WTC11 (cell line): Measurements from ENCODE around the gene CPSF7. TPM values are rescaled to one million over a fixed set of nuclear protein-coding genes. Genes with fewer than 3 reads are reported as not detected.

Source experiments
- ATAC-seq: fragments of 200-7000 bp; cut with Tn5 transposase; 2 replicates; pipeline ENCODE4 v1.10.0; 2021; ENCODE audit warnings: mild to moderate bottlenecking, moderate library complexity
- Bru-seq: library from RNA; stranded (reverse); fragments of 400-500 nt; gene quantifications from one replicate; lab custom pipeline; 2021; lab: Mats Ljungman, UMichigan
- CTCF ChIA-PET: fragments of 300-600 bp; sonication (Branson Sonifier 250); formaldehyde crosslinking; loops from one replicate; lab custom pipeline; 2021; ENCODE audit warnings: antibody characterized with exemption; lab: Charles Lee
- POLR2A ChIA-PET: fragments of 350-600 bp; sonication (Branson Sonifier 250); formaldehyde crosslinking; loops from one replicate; lab custom pipeline; 2021; ENCODE audit warnings: antibody characterized with exemption; lab: Charles Lee
- DNase-seq: peaks from one replicate; pipeline ENCODE4 v3.0.0; 2021; ENCODE audit warnings: low spot score
- H3K27ac Mint-ChIP-seq: 2 replicates; pipeline ENCODE4 v1.8.0; 2021; ENCODE audit warnings: mixed read lengths
- H3K27me3 Mint-ChIP-seq: 2 replicates; pipeline ENCODE4 v1.8.0; 2021; ENCODE audit warnings: low read depth, mild to moderate bottlenecking, moderate library complexity, mixed read lengths
- H3K36me3 Mint-ChIP-seq: 2 replicates; pipeline ENCODE4 v1.8.0; 2021; ENCODE audit warnings: mixed read lengths
- H3K4me1 Mint-ChIP-seq: 2 replicates; pipeline ENCODE4 v1.8.0; 2022; ENCODE audit warnings: mixed read lengths
- H3K4me3 Mint-ChIP-seq: 2 replicates; pipeline ENCODE4 v1.8.0; 2021; ENCODE audit warnings: mild to moderate bottlenecking, moderate library complexity, mixed read lengths
- H3K9me3 Mint-ChIP-seq: 2 replicates; pipeline ENCODE4 v1.8.0; 2021; ENCODE audit warnings: mixed read lengths
- CREB1 ChIP-seq: sonication (generic); formaldehyde crosslinking; IDR thresholded peaks from 2 replicates; pipeline ENCODE4 v1.8.0; 2023; ENCODE audit warnings: mild to moderate bottlenecking, missing genetic modification reagents
- FOXJ3 ChIP-seq: sonication (generic); formaldehyde crosslinking; IDR thresholded peaks from 2 replicates; pipeline ENCODE4 v1.9.0; 2021; ENCODE audit warnings: missing genetic modification reagents, mild to moderate bottlenecking, borderline replicate concordance
- GABPB1 ChIP-seq: sonication (generic); formaldehyde crosslinking; IDR thresholded peaks from 2 replicates; pipeline ENCODE4 v1.8.1; 2023; ENCODE audit warnings: mild to moderate bottlenecking, missing genetic modification reagents
- IRF2 ChIP-seq: sonication (generic); formaldehyde crosslinking; IDR thresholded peaks from 2 replicates; pipeline ENCODE4 v1.8.0; 2022; ENCODE audit warnings: low read depth, missing genetic modification reagents, borderline replicate concordance
- JAZF1 ChIP-seq: fragments of 250-450 bp; sonication (Bioruptor Pico); IDR thresholded peaks from 2 replicates; pipeline ENCODE4 v1.9.0; 2021; ENCODE audit warnings: moderate library complexity, mild to moderate bottlenecking, inconsistent platforms
- MYBL2 ChIP-seq: sonication (generic); formaldehyde crosslinking; IDR thresholded peaks from 2 replicates; pipeline ENCODE4 v1.8.1; 2023; ENCODE audit warnings: mild to moderate bottlenecking, moderate library complexity, missing genetic modification reagents
- NFE2L1 ChIP-seq: sonication (generic); formaldehyde crosslinking; IDR thresholded peaks from 2 replicates; pipeline ENCODE4 v1.8.1; 2023; ENCODE audit warnings: missing genetic modification reagents
- NR1H2 ChIP-seq: sonication (generic); formaldehyde crosslinking; IDR thresholded peaks from 2 replicates; pipeline ENCODE4 v1.9.0; 2021; ENCODE audit warnings: mild to moderate bottlenecking, moderate library complexity, missing genetic modification reagents
- OVOL2 ChIP-seq: fragments of 250-450 bp; sonication (Bioruptor Pico); IDR thresholded peaks from 2 replicates; pipeline ENCODE4 v1.9.0; 2021; ENCODE audit warnings: mild to moderate bottlenecking, borderline replicate concordance
- PREB ChIP-seq: sonication (generic); formaldehyde crosslinking; IDR thresholded peaks from 2 replicates; pipeline ENCODE4 v1.8.1; 2022; ENCODE audit warnings: mild to moderate bottlenecking, missing genetic modification reagents, moderate library complexity, borderline replicate concordance
- RELA ChIP-seq: sonication (generic); formaldehyde crosslinking; IDR thresholded peaks from 2 replicates; pipeline ENCODE4 v1.8.1; 2022; ENCODE audit warnings: missing genetic modification reagents, mild to moderate bottlenecking, borderline replicate concordance
- RORB ChIP-seq: fragments of 250-450 bp; sonication (Bioruptor Pico); IDR thresholded peaks from 2 replicates; pipeline ENCODE4 v1.9.0; 2021; ENCODE audit warnings: mild to moderate bottlenecking
- SMAD3 ChIP-seq: sonication (generic); formaldehyde crosslinking; IDR thresholded peaks from 2 replicates; pipeline ENCODE4 v1.8.0; 2022; ENCODE audit warnings: missing genetic modification reagents, mild to moderate bottlenecking, borderline replicate concordance
- SP1 ChIP-seq: sonication (generic); formaldehyde crosslinking; conservative IDR thresholded peaks from 2 replicates; pipeline ENCODE4 v1.8.1; 2022; ENCODE audit warnings: missing genetic modification reagents
- TCF7 ChIP-seq: sonication (generic); formaldehyde crosslinking; IDR thresholded peaks from 2 replicates; pipeline ENCODE4 v1.8.0; 2022; ENCODE audit warnings: mild to moderate bottlenecking, low read depth, missing genetic modification reagents, moderate library complexity
- TEAD4 ChIP-seq: sonication (generic); formaldehyde crosslinking; IDR thresholded peaks from 2 replicates; pipeline ENCODE4 v1.8.0; 2022; ENCODE audit warnings: mild to moderate bottlenecking, missing genetic modification reagents
- TP53 ChIP-seq: sonication (generic); formaldehyde crosslinking; IDR thresholded peaks from 2 replicates; pipeline ENCODE4 v1.8.1; 2023; ENCODE audit warnings: mild to moderate bottlenecking, missing genetic modification reagents
- ZBTB21 ChIP-seq: sonication (generic); formaldehyde crosslinking; IDR thresholded peaks from 2 replicates; pipeline ENCODE4 v1.8.1; 2023; ENCODE audit warnings: mild to moderate bottlenecking, missing genetic modification reagents, borderline replicate concordance
- ZNF121 ChIP-seq: sonication (generic); formaldehyde crosslinking; IDR thresholded peaks from 2 replicates; pipeline ENCODE4 v1.8.0; 2023; ENCODE audit warnings: missing genetic modification reagents
- ZNF138 ChIP-seq: sonication (generic); formaldehyde crosslinking; conservative IDR thresholded peaks from 2 replicates; pipeline ENCODE4 v1.8.1; 2022; ENCODE audit warnings: mild to moderate bottlenecking, moderate library complexity, missing genetic modification reagents
- ZNF317 ChIP-seq: sonication (generic); formaldehyde crosslinking; IDR thresholded peaks from 2 replicates; pipeline ENCODE4 v1.8.1; 2023; ENCODE audit warnings: low read depth, mild to moderate bottlenecking, moderate library complexity, missing genetic modification reagents, borderline replicate concordance
- ZNF416 ChIP-seq: fragments of 250-450 bp; sonication (Bioruptor Pico); IDR thresholded peaks from 2 replicates; pipeline ENCODE4 v1.9.0; 2021; ENCODE audit warnings: mild to moderate bottlenecking, inconsistent platforms
- ZNF423 ChIP-seq: fragments of 250-450 bp; sonication (Bioruptor Pico); IDR thresholded peaks from 2 replicates; pipeline ENCODE4 v2.1.2; 2022; ENCODE audit warnings: mild to moderate bottlenecking, moderate library complexity
- long read RNA-seq, 3 experiments: library from RNA in 1 of 3; library from capped mRNA in 1 of 3; library from polyadenylated mRNA in 1 of 3; unstranded in 2 of 3; stranded (forward) in 1 of 3; transcript quantifications; one replicate each; pipeline ENCODE4 v2.0.0, GENCODE V29; 2021
- total RNA-seq: library from RNA; stranded (reverse); gene quantifications from 3 replicates; pipeline ENCODE4 v1.2.3, GENCODE V29; 2021
- TF ChIP-seq, protein P1 (sequence below): sonication (generic); formaldehyde crosslinking; IDR thresholded peaks from 2 replicates; pipeline ENCODE4 v1.8.1; 2023; ENCODE audit warnings: mild to moderate bottlenecking, missing genetic modification reagents, moderate library complexity
- TF ChIP-seq, protein P2 (sequence below): sonication (generic); formaldehyde crosslinking; IDR thresholded peaks from 2 replicates; pipeline ENCODE4 v1.8.1; 2022; ENCODE audit warnings: missing genetic modification reagents, borderline replicate concordance
- TF ChIP-seq, protein P3 (sequence below): fragments of 250-450 bp; sonication (Bioruptor Pico); IDR thresholded peaks from 2 replicates; pipeline ENCODE4 v2.1.2; 2022; ENCODE audit warnings: mild to moderate bottlenecking, moderate library complexity
- TF ChIP-seq, protein P4 (sequence below): sonication (generic); formaldehyde crosslinking; IDR thresholded peaks from 2 replicates; pipeline ENCODE4 v1.8.1; 2023; ENCODE audit warnings: mild to moderate bottlenecking, moderate library complexity, missing genetic modification reagents

Gene CPSF7, protein sequence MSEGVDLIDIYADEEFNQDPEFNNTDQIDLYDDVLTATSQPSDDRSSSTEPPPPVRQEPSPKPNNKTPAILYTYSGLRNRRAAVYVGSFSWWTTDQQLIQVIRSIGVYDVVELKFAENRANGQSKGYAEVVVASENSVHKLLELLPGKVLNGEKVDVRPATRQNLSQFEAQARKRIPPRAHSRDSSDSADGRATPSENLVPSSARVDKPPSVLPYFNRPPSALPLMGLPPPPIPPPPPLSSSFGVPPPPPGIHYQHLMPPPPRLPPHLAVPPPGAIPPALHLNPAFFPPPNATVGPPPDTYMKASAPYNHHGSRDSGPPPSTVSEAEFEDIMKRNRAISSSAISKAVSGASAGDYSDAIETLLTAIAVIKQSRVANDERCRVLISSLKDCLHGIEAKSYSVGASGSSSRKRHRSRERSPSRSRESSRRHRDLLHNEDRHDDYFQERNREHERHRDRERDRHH
- total RNA-seq (86.0 to 90.7 TPM (median 88.3 TPM) in 3 replicates), Bru-seq, nascent RNA (percentile 92 among the genes with signal in this experiment)
- long read RNA-seq, experiment 1, transcript CPSF7-205 (10 exons, 3,524 nt), result major isoform, 119 of 360 reads
- long read RNA-seq, experiment 1, transcript CPSF7-202 (10 exons, 3,650 nt), result minor isoform, 94 of 360 reads
- long read RNA-seq, experiment 1, transcript CPSF7-206 (9 exons, 1,749 nt), result minor isoform, 5 of 360 reads
- long read RNA-seq, experiment 1, partial matches to known transcripts, result 22 of 360 reads
- long read RNA-seq, experiment 1, other reads (novel, unspliced or antisense), result 116 of 360 reads
- long read RNA-seq, experiment 2, transcript CPSF7-202 (10 exons, 3,650 nt), result minor isoform, 6 of 91 reads
- long read RNA-seq, experiment 2, transcript CPSF7-205 (10 exons, 3,524 nt), result major isoform, 15 of 91 reads
- long read RNA-seq, experiment 2, transcript CPSF7-206 (9 exons, 1,749 nt), result minor isoform, 7 of 91 reads
- long read RNA-seq, experiment 2, partial matches to known transcripts, result 27 of 91 reads
- long read RNA-seq, experiment 2, other reads (novel, unspliced or antisense), result 36 of 91 reads
- long read RNA-seq, experiment 3, partial matches to known transcripts, result 2 of 8 reads
- long read RNA-seq, experiment 3, other reads (novel, unspliced or antisense), result 4 of 8 reads

DNA sequence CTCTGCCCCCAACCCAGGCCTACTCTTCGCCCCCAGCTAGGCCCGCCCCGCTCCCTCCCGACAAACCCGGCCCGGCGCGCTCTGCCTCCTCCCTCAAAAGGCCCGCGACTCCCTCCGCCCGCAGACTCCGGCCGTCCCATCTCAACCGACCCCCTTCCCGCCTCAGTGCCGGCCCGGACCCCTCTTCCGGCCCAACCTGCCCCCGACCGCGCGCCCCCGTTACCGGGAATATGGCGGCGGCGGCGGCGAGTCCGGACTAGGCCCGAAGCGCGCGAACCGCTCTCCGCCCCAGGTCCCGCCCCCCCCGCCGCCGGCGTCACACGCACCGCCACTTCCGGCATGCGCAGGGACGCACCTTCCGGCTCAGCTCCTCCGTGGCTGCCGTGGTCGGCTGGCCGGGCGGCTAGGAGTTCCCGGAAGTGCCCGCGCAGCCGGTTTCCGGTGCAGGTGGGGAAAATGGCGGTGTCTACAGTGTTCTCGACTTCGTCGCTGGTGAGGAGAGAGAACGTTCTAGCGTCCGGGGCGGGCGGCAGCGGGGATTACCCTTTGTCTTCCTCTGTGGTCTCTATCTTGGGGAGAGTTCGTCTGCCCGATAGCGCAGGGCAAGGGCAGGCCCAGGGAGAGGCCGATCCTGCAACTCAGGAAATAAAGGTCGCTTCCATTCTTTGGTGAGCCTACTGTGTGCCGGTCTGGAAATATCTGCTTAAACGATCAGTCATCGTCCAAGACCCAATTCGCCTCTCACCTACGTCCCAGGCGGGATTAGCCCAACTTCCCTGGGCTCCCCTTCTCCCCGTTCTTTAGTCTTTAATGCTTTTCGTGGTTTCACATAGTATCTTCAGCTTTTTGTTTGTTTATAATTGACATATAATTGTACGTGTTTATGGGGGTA is at the start of gene CPSF7, which contains the start of gene SDHAF2:
TSS of gene CPSF7 (minus strand) at position 285 of the 892 bp plus-strand sequence. CDS start 740 bp downstream, outside the sequence.
TSS of gene SDHAF2 (plus strand) at position 434 of the 892 bp plus-strand sequence. CDS start at position 457, 23 bp downstream.
- Mint-ChIP-seq H3K4me1 (peaks cover 20% of the 10 kb centered on the region), H3K27me3 (no peaks in the 10 kb centered on the region), H3K27ac (peak within 1 kb of the TSS; percentile 100), H3K36me3 (peaks cover 39% of the 10 kb centered on the region), H3K4me3 (peak within 1 kb of the TSS; percentile 100), H3K9me3 (no peaks in the 10 kb centered on the region)
- ChIA-PET POLR2A (interaction anchor here (0.5 to 1.8 kb wide), 10 partner anchors 9 to 148 kb away, joined by 3 to 15 read pairs (median 4); partner anchors contain the start of genes CYB561A3, TMEM138 and TMEM216), CTCF (interaction anchor here (0.6 to 2.1 kb wide), 18 partner anchors 17 to 208 kb away, joined by 3 to 27 read pairs (median 6); partner anchors contain the start of genes CYB561A3, LRRC10B and TMEM216)
- peak; percentile 97 for DNase-seq
- peak; percentile 86 for ATAC-seq
- TF ChIP-seq, protein P1, sequence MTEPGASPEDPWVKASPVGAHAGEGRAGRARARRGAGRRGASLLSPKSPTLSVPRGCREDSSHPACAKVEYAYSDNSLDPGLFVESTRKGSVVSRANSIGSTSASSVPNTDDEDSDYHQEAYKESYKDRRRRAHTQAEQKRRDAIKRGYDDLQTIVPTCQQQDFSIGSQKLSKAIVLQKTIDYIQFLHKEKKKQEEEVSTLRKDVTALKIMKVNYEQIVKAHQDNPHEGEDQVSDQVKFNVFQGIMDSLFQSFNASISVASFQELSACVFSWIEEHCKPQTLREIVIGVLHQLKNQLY, result 0 out of 2 replicates have a peak, but pooled peaks have one; percentile 9
- TF ChIP-seq, protein P2, sequence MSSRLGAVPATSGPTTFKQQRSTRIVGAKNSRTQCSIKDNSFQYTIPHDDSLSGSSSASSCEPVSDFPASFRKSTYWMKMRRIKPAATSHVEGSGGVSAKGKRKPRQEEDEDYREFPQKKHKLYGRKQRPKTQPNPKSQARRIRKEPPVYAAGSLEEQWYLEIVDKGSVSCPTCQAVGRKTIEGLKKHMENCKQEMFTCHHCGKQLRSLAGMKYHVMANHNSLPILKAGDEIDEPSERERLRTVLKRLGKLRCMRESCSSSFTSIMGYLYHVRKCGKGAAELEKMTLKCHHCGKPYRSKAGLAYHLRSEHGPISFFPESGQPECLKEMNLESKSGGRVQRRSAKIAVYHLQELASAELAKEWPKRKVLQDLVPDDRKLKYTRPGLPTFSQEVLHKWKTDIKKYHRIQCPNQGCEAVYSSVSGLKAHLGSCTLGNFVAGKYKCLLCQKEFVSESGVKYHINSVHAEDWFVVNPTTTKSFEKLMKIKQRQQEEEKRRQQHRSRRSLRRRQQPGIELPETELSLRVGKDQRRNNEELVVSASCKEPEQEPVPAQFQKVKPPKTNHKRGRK (CRISPR knock-in tag), result no peak
- TF ChIP-seq PREB (CRISPR knock-in tag) (peak; percentile 58; the same call in 1 of the 2 replicates), MYBL2 (CRISPR knock-in tag) (peak; percentile 92), ZNF138 (CRISPR knock-in tag) (no peak), JAZF1 (CRISPR knock-in tag) (no peak), TCF7 (CRISPR knock-in tag) (peak; percentile 88), TP53 (CRISPR knock-in tag) (0 out of 2 replicates have a peak, but pooled peaks have one; percentile 61), SP1 (peak; percentile 85; the same call in 1 of the 2 replicates), ZNF416 (0 out of 2 replicates have a peak, but pooled peaks have one; percentile 18), ZBTB21 (CRISPR knock-in tag) (0 out of 2 replicates have a peak, but pooled peaks have one; percentile 43), SMAD3 (no peak), ZNF317 (no peak), ZNF121 (CRISPR knock-in tag) (no peak), GABPB1 (CRISPR knock-in tag) (peak; percentile 90), RELA (no peak), IRF2 (CRISPR knock-in tag) (no peak), TEAD4 (CRISPR knock-in tag) (peak; percentile 38; the same call in 1 of the 2 replicates), ZNF423 (CRISPR knock-in tag) (no peak), NR1H2 (CRISPR knock-in tag) (no peak), CREB1 (CRISPR knock-in tag) (no peak), FOXJ3 (no peak), OVOL2 (CRISPR knock-in tag) (no peak), NFE2L1 (CRISPR knock-in tag) (peak; percentile 56; the same call in 1 of the 2 replicates), RORB (CRISPR knock-in tag) (no peak)
- TF ChIP-seq, protein P3, sequence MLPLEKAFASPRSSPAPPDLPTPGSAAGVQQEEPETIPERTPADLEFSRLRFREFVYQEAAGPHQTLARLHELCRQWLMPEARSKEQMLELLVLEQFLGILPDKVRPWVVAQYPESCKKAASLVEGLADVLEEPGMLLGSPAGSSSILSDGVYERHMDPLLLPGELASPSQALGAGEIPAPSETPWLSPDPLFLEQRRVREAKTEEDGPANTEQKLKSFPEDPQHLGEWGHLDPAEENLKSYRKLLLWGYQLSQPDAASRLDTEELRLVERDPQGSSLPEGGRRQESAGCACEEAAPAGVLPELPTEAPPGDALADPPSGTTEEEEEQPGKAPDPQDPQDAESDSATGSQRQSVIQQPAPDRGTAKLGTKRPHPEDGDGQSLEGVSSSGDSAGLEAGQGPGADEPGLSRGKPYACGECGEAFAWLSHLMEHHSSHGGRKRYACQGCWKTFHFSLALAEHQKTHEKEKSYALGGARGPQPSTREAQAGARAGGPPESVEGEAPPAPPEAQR (CRISPR knock-in tag), result no peak
- TF ChIP-seq, protein P4, sequence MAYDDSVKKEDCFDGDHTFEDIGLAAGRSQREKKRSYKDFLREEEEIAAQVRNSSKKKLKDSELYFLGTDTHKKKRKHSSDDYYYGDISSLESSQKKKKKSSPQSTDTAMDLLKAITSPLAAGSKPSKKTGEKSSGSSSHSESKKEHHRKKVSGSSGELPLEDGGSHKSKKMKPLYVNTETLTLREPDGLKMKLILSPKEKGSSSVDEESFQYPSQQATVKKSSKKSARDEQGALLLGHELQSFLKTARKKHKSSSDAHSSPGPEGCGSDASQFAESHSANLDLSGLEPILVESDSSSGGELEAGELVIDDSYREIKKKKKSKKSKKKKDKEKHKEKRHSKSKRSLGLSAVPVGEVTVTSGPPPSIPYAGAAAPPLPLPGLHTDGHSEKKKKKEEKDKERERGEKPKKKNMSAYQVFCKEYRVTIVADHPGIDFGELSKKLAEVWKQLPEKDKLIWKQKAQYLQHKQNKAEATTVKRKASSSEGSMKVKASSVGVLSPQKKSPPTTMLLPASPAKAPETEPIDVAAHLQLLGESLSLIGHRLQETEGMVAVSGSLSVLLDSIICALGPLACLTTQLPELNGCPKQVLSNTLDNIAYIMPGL (CRISPR knock-in tag), result peak; percentile 93; the same call in 1 of the 2 replicates
